DMS153 treated with DMSO at 0.1 percent for 48 hours (cell line): ENCODE results near the gene ADGRL3.
A peak's percentile ranks its signal among the peaks of the same experiment; 100 is the strongest.

ENCODE experiments used
- DNase-seq: peaks from one replicate; lab custom pipeline; 2025; ENCODE audit not compliant: unreplicated experiment; lab: John Stamatoyannopoulos, UW

Gene ADGRL3

DNA sequence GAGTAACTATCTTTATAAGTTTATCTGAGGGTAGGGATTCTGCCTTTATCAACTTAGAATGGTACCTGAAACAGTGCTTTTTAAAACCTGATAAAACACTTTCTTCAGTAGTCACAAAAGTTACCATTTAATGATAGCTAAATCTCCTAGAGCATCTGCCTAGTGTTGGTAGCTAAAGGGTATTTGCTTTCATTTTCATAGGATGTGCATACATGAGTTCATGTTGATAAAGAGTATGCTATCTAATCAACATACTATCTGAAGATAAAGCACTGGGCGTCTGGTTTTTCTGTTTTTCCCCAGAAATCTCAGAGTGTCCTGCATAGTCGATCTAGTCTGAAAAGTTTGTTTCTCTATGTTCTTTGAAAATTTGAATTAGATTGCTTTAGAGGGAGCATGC lies 75.1 kb downstream of the ADGRL3 start:
- DNase-seq: no peak

GRCh38 chr4:61276029-61276428 lies 75.9 kb downstream of the ADGRL3 start:
- DNase-seq: no peak

DNA sequence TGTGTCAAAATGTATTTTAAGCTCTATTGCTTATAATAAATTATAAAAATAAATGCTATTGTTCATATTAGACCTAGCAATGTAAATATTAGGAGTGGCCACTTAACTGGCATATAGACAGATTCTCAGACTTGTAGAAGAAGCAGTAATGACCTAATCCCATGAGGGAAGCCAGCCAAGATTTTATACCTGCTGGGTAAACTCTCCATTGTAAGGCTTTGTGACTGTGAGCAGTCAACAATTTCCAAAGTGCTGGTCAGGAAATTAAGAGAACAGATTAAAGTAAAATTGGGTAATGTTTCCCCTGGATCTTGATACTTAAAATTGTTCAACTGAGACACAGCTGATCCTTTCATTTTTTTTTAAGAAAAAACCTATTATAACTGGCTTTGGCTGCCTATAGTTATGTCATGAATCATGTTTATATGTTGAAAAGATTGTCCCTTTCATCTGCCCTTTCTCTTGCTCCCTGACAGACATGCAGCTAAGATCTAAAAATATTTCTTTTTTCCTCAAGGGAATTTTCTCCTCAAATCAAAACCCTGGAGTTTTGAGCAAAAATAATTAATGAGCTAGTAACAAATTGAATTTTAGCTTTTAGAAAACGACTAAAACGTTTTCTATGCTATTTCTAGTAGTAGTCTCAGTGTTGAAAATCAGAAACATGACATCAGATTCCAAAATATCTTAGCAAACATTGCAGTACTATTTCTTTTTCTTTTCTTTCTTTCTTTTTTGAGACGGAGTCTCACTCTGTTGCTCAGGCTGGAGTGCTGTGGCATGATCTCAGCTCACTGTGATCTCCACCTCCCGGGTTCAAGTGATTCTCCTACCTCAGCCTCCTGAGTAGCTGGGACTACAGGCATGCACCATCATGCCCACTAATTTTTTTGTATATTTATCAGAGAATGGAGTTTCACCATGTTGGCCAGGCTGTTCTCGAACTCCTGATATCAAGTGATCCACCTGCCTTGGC lies 77.9 kb downstream of the ADGRL3 start:
- DNase-seq: peak; percentile 36

DNA sequence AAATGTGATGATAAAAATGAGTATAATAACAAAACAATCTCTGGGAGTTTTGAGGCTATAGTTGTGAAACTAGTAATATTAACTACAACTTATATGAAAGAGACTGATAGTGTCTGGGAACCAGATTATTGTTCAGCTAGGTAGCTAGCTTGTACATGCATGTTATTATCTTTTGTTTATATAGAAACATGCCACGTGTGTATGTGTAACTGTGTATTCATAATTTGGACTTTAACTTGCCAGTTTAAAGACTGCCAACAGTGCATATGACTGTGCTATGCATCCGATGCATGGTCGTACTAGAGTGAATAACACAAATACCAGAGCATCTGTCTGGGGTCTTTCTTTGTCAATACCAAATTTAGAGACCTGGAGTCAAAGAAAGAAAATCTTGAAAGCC lies 92.2 kb downstream of the ADGRL3 start:
- no peak for DNase-seq

DNA sequence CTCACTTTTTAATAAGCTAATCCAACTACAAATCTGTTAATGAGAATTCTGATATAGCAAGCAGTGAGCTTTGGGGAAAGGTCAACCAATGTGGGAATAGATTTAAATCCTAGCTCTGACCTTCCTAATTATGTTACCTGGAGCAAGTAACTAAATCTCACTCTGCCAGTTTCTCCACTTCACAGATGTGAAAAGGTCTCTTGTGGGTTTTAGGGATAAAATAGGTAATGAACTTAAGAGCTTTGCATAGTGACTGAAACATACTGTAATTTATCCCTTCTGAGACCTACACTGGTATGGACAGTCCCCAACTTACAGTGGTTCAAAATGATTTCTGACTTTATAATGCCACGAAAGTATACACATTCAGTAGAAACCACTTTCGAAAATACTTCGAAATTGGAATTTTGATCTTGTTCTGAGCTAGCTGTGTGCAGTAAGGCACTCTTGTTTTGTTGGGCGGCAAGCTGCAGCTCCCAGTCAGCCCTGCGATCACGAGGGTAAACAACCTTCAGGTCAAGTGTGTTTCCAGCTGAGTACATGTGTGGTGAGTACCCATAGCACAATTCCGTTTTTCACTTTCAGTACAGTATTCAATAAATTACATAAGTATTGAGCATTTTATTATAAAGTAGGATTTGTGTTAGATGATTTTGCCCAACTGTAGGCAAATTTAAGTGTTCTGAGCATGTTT lies 93.7 kb downstream of the ADGRL3 start:
- peak; percentile 41 for DNase-seq

DNA sequence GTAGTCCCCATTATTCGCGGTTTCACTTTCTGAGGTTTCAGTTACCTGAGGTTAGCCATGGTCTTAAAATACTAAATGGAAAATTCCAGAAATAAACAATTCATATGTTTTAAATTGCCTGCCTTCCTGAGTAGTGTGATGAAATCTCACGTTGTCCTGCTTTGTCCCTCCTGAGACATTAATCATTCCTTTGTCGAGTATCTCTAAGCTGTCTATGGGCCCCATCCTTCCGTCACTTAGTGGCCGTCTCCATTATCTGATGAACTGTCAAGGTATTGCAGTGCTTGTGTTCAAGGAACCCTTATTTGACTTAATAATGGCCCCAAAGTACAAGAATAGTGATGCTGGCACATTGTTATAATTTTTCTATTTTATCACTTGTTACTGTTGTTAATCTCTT lies 94.8 kb downstream of the ADGRL3 start:
- DNase-seq: no peak

DNA sequence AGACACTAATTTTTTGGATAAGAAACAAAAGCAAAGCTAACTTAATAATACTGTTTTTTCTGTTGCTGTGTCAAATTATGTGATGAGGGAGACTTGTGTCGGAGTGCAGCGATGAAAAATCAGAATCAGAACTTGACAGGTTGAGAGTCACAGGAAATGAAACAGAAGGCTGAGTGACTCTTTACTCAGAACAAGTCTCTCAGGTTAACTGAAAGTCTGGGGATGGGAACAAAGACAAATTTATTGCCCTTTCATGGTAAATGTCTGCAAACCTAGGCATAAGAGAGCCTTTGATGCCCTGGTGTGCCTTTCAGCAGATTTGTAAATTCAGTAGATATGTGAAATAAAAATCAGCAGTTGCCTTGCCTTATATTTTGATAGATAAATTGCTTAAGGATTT lies 96.0 kb downstream of the ADGRL3 start:
- DNase-seq: peak; percentile 19

DNA sequence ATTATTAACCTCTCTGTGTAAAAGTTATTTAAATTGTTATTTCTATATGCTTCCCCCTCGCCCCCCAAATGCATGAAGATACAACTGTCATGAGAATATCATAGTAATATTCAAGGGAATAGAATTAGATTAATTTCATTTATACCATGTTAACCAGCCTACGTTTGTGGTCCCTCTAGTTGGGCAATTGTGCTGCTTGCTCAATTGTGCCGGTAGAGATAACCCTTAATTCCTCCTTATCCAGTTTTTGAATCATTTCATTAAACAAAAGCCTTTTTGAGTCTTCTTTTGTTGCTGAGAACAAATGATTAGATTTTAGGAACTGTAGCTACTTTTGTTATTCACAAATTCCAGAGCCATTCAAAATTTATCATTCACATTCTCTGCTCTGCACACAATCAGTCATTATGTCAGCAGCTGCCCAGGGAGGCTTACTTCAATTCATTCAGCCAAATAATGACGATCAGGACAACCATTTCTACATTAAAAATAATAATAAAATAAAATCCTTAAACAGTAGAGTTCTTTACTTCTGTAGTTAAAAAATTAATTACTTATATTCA lies 98.1 kb downstream of the ADGRL3 start:
- no peak for DNase-seq

GRCh38 chr4:61299316-61299715 lies 99.2 kb downstream of the ADGRL3 start:
- DNase-seq: no peak

DNA sequence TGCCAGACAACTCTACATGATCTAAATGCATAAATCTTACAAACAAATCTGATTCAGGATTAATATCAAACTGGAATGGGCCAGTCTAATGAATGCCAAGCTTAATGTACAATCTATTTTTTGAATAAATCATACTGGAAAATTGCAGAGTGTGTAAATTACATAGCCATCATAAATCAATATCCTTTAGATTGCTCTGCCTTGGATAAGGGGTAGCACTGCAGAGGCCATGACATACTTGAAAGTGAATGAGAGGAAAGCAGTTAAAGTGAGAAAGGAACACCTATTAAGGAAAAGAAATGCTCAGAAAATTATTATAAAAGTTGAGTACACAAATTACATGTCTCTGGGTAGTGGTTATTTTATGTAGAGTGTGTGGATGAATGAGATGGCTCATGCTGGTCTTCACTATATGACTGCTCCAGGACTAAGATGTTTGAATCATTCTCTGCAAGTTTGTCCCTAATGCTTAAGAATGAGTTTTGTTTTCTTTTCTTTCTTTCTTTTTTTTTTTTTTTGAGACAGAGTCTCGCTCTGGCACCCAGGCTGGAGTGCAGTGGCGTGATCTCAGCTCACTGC lies 100.2 kb downstream of the ADGRL3 start:
- DNase-seq: no peak

DNA sequence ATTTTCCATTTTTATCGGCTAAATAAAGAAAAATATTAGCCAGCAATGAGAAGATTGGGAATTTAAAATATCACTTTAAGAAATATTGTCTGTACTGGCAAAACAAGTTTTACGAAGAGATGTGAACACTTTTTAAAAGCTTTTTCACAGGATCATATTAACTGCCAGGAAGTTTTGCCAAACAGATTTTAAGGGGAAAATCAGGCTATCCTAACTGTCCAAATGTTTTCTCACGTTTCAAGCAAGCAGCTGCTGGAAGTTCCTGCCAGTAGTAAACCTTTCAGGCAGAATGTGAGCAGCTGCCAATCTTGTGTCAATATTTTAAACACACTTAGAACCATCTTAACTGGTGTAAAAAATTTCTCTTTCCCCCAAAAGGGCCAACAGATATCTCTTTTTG lies 101.1 kb downstream of the ADGRL3 start:
- DNase-seq: no peak

- no peak for DNase-seq
Measured at GRCh38 chr4:61308033-61308432, 107.9 kb downstream of the ADGRL3 start.

DNA sequence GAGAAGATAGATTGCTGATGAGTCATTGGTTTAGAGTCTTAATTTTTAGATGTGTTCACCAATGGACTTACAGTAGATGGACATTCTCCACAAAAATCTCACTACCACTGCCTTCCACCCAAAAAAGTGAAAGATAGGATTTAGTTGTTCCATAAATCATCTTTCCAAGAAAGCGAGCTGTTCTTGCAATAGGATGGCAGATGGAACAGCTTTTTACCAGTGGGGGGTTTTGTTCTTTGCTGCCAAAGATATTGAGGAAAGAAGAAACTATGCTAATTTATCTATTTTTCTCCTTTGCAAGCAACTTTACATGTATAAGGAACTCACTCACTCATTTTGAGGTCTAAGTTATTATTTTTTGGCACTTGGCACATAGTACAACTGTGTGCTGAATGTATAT lies 109.5 kb downstream of the ADGRL3 start:
- DNase-seq: no peak

GRCh38 chr4:61312526-61312925 lies 112.4 kb downstream of the ADGRL3 start:
- DNase-seq: no peak

GRCh38 chr4:61318431-61318830 lies 118.3 kb downstream of the ADGRL3 start:
- no peak for DNase-seq

DNA sequence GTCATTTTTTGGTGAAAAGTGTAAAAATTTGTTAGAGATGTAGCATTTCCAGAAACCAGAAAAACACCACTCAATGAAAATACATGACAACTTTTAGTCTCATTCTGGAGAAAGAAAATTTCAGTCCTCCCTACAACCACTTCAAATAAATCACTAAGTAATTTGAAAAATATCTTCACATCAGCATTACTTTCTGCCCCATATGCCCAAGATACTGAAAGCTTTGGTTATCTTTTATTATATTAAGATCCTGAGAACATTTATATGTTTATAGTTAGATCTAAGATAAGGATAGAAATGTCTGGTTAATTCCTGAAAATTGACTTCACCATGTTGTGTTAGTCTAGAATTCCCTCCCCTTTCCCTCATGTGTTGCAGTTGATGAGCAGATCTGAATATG lies 119.0 kb downstream of the ADGRL3 start:
- DNase-seq: no peak

- DNase-seq: no peak
Measured at GRCh38 chr4:61320154-61320553, 120.0 kb downstream of the ADGRL3 start.

DNA sequence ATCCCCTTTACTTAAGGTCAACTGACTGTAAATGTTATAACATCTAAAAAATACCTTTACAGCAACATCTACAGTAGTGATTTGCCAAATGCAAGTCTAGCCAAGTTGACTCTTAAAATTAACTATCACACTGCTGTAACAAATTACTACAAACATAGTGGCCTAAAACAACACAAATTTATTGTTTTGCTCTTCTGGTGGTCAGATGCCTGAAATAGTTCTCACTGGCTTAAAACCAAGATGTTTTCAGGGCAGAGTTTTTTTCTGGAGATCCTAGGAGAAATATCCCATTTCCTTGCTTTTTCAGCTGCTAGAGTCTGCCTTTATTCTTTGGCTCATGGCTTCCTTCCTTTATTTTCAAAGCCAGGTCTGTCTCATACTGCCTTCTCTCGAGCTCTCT lies 120.5 kb downstream of the ADGRL3 start:
- no peak for DNase-seq

DNA sequence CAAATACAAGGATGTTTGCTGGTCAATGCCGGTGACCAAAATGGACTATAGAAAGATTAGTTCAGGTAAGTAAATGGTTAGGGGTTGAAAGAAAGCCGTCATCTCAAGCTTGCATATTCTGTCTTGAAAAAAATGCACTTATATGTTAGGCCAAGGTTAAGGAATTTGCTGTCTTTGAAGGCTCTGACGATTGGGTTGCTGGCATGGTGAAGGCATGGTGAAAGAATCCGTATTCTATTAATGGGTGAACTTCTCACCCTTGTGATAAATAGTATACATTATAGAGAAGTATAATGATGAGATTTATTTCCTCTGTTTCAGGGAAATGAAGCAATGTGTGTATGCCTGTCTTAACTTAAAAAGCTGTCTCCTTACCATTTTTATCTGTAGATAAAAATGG lies 132.6 kb downstream of the ADGRL3 start:
- DNase-seq: no peak

- DNase-seq: no peak
Measured at GRCh38 chr4:61333490-61333889, 133.4 kb downstream of the ADGRL3 start.

DNA sequence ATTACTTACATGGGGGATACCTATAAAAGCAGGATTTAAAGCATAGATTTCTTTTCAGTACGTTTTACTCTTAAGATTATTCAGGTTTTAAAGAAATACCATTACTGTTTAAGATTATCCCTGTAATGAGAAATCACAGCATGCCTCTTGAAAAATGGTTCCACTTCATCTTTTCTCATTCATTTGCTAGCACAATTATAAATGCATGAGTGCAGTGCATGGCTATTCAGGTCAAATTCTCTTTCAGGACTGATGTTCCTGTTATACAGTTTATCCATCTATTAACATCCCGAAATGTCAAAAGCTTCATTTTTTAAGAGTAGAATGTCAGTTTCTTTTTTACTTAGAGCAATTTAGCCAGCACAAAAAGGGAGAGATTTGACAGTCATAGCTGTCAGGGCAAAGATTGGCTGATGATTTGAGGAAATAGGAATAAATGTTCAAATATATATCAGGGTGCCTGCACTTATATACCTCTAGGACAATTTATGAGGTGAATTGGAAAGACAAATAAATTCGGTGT lies 135.2 kb downstream of the ADGRL3 start:
- DNase-seq: no peak
